T-helper 1 cell (primary cell): ENCODE measurements around the gene NMD3.
"Not testable (repeated sequence)": the region's sequence is repeated elsewhere in the genome, so short reads cannot be mapped to it uniquely, and the experiment has no call there.

Experiments
- DNase-seq, 5 donors: peaks; one replicate each; pipeline ENCODE4 v3.0.0-alpha.2; 2012 to 2020
- total RNA-seq, 4 donors: gene quantifications; one replicate each; lab custom pipeline; 2026; lab: John Stamatoyannopoulos, UW

NMD3 gene
- total RNA-seq: 46.8 to 71.0 (median 57.0) reads per million in 4 donors

DNA sequence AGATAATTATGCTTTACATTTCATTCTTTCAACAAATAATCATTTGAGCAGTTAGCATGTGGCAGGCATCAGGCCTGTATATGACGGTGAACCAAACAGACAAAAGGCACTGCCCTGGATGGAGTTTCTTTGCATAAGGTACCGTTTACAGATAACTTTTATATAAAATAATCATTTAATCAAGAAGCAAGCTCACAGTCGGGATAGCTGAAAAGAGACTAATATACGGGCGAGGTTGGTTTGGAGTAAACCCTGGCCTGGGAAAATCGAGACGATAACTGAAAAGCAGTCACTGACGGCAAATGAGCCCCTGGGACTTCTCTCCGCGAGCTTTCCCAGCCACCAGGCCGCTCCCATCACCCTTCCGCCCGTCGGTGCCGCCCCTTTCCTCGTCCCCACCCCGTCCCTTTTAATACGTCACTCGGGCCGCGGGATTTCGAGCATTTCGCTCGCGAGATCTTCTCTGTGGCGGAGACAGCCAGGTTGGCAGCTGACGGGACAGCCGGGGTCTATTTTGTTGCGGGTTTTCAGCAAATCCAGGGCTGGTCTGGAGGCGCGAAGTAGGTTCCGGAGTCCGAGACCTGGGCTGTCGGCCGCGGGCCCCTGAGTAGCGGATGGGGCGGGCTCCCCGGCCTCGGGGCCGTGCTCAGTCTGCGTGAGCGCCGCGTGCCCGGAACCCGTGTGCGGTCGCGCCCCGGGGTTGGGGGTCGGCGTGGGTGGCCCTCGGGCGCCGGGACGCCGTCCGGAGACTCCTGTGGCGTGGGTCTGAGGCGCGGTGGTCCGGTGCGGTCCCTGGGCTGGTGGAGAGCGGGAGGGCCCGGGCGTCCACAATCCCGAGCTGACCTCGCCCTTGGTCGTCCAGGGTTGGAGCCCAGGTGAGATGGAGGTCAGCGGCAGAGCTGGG, at the start of gene NMD3:
NMD3 (plus strand) TSS at position 462 of the 904 bp plus-strand sequence. CDS start 703 bp downstream, outside the sequence.
- DNase-seq: peak; percentile 77 to 91 (median 87)

DNA sequence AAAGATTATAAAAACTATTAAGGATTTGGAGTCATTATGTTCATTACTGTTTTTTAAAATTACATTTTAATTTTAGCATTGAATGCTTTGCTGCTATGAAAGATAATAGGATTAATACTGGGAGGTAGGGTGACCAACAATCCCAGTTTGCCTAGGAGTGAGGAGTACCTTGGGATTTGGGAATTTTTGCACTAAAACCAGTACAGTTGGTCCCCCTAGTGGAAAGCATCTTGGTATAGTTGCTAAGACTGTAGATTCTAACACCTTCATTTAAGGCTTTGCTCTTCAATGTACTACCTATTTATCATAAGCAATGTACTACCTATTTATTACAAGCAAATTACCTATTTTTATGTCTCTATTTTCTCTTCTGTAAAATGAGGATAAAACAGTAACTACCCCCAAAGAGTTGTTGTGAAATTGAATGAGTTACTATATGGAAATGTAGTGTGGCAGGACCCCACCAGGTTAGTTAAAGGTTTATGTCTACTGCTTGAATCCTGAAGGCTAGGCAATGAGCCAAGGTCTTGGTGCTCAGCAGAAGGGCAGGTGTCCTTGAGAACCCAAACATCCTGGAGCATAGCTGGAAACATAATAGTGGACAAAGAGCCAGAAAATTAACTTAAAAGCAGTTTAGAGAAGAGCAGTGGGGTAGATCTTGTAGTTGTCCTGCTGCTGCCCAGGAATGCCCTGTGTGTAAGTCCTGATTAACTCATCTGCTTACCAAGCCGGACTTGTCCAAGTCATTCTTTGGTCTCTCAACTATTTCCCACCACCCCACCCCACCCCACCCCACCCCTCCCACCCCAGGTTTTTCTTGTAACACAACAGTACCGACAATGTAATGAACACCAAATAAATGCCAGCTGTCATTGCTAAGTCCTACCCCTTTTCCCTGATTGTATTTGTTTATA, 49.2 kb upstream of the NMD3 start:
- no peak for DNase-seq

DNA sequence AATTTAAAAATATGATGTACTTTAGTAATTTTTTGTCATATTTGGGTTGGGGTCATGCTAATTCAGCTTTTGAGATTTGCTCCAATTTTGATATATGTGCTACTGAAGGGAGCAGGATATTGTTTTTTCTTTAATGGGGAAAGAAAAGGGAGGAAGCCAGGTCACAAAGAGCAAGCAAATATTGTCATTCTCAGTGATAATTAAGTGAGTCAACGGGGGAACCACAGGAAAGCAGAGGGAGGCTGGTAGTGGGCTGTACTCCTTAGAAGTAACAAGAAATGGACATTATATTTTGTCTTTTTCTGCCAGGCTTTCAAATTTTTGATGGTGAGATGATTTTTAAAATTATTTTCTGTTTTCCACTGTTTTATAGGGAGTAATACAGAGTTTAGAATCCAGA, 45.6 kb upstream of the NMD3 start:
- no peak for DNase-seq

GRCh38 chr3:161177991-161178390, 43.1 kb upstream of the NMD3 start:
- no peak for DNase-seq

- DNase-seq: not testable (repeated sequence)
Observed at GRCh38 chr3:161181371-161181770, 39.7 kb upstream of the NMD3 start.

DNA sequence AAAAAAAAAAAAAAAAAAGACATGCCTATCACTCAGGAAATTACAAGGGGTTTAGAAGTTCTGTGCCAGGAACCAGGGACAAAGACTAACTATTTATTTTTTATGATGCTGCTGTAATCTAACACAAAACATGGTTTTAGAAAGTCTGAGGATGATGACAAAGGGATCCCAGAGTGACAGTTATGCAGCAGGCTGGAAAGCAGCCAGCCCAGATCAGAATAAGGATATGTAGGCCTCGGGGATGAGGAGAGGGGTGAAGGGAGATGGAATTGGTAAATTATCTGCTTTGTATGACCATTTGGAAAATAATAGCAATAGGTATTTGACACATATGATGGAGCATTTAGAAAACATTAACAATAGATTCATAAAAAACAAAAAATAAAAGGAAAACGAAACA, 34.1 kb upstream of the NMD3 start:
- DNase-seq: no peak

GRCh38 chr3:161197855-161198850, 23.0 kb upstream of the NMD3 start:
- no peak for DNase-seq

DNA sequence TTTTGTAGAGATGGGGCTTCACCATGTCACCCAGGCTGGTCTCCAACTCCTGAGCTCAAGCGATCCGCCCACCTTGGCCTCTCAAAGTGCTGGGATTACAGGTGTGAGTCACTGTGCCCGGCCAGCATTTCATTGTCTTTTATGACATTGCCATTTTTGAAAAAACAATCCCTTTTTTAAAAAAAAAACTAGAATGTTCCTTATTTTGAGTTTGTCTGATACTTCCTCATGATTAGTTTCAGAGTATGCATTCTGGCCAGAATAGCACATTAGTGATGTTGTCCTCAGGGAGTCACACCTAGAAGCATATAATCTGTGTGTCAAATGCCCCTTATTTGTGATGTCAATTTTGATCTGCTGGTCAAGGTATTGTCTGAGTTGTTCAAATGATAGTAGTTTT, 21.2 kb upstream of the NMD3 start:
- no peak for DNase-seq

- DNase-seq: no peak
Observed at GRCh38 chr3:161203485-161204098, 17.5 kb upstream of the NMD3 start.

GRCh38 chr3:161208931-161209330, 12.2 kb upstream of the NMD3 start:
- DNase-seq: peak in 1 of 5 donors; percentile 9

DNA sequence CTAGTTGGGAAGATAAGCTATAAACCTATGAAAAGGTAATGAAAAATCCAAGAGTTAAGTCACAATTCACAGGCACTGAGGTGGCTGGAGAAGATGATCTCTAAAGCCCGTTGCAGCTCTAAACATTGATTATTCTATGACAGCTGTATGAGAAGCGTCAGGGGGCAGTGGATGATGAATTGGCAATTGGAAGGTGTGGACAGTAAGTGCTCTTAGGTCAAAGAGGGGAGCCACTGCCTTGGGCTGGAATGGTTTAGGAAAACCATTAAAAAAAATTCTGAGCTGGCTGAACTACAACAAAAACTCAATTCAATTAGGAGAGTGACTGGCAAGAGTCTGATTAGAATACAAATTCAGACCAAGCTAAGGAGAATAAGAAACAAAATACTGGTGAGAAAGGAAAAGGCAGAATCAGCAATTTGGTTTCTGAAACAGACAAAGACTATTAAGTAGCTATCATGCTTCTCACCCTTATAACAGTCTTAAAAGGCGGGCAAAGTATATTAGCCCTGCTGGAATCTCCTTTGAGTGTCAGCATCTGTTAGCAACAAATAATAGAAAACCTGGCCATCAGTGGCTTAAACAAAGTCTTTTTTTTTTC, 8.8 kb upstream of the NMD3 start:
- DNase-seq: no peak

GRCh38 chr3:161212906-161213305, 8.2 kb upstream of the NMD3 start:
- DNase-seq: no peak

- DNase-seq: no peak
Observed at GRCh38 chr3:161213644-161214043, 7.5 kb upstream of the NMD3 start.

DNA sequence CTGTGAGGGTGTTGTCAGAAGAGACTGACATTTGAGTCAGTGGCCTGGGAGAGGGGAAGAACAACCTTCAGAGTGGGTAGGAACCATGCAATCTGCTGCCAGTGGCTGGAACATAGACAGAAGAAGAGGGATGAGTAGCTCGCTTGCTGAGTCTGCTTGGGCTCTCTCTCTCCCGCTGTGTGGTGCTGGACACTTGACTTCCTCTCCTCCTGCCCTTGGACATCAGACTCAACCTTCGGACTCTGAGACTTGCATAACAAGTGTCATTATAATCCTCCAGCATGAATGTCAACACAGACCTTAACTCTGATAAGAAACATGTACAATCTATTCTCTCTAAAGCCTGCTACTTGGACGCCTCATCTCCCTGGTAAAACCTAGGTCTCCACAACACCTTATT, 5.9 kb upstream of the NMD3 start:
- no peak for DNase-seq

DNA sequence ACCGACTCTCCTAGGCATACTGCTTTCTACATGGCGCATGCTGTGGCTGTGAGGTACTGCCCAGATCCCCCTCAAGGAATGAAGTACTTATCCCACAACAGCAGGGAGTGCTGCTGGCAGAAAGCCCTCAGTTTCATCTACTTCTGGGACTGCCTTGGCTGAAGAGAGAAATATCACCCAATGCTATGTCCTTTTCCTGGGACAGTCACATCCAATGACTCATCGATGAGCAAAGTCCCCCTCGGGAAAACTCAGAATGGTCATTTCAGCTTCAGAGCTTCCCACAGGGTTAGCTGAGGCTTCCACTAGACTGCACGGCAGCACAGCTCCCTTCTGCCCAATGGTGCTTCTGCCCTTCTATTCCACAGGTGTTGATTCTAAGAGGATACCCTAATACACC, 3.6 kb upstream of the NMD3 start:
- DNase-seq: no peak

- no peak for DNase-seq
Observed at GRCh38 chr3:161219495-161219894, 1.6 kb upstream of the NMD3 start.

DNA sequence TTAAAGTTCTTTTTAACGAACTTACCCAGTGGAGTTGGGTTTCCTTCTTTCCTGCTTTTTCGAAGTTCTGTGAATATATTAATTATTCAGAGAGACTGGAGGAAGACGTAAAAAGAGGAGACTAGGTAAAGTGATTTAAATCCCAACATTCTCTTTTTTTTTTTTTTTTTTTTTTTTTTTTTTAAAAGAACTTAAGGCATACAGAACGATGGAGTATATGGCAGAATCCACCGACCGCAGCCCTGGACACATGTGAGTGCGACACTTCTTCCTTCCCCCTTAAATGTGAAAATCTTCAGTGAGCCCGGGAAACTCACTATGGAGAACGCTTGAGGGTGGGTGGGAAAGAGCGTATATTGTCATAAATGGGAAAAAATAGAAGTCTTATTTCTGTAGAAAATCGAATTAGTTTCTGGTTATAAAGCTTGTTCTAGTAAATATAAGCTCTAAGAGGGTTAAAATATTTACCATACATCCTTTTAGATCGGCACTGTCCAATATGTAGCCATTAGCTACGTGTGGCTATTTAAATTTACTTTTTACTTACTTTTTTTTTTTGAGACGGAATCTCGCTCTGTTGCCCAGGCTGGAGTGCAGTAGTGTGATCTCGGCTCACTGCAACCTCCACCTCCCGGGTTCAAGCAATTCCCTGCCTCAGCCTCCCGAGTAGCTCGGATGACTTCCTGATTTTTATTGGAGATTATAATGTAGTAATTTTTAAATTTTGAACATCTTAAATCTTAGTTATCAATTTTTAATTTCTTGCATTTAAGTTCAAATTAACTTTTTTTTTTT, 892 bp downstream of the NMD3 start:
- peak in 2 of 5 donors; percentile 1 to 7 for DNase-seq

DNA sequence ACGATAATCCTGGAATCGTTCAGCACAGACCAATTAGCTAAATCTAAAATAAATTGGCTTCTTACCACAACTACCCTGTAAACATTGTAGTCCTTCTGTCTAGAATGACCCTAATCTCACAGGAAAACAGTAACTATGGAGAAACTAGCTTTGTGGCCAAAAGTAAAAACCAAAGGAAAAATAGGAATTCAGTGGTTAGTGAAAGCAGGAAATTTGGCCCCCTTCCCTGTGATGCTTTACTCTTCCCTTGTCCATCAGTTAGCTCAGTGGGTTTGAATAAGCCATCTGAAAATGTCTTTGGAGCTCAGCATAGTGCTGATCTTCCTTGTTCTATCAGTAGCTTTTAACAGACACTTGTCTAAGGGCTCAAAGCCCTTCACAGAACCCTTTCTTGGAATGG, 1.6 kb downstream of the NMD3 start:
- no peak for DNase-seq

GRCh38 chr3:161224786-161225185, 3.7 kb downstream of the NMD3 start:
- DNase-seq: no peak

GRCh38 chr3:161230621-161231171, 9.6 kb downstream of the NMD3 start:
- DNase-seq: no peak
